HFFc6 (cell line): ENCODE results near the gene NUDT9. TPM values are rescaled to one million over a fixed set of nuclear protein-coding genes. Genes with fewer than 3 reads are reported as not detected.
"Not testable (repeated sequence)": the region's sequence is repeated elsewhere in the genome, so short reads cannot be mapped to it uniquely, and the experiment has no call there.

Source experiments
- DNase-seq: peaks from one replicate; pipeline ENCODE4 v3.0.0-alpha.2; 2018
- H3K27ac Mint-ChIP-seq: 2 replicates; pipeline ENCODE4 v1.8.0; 2020; ENCODE audit warnings: mild to moderate bottlenecking, mixed read lengths
- H3K27me3 Mint-ChIP-seq: 2 replicates; pipeline ENCODE4 v1.8.0; 2021; ENCODE audit warnings: mild to moderate bottlenecking, moderate library complexity, mixed read lengths; ENCODE audit not compliant: insufficient read depth
- H3K36me3 Mint-ChIP-seq: 2 replicates; pipeline ENCODE4 v1.8.0; 2021; ENCODE audit warnings: low read depth, mixed read lengths
- H3K4me1 Mint-ChIP-seq: 2 replicates; pipeline ENCODE4 v1.8.0; 2020; ENCODE audit warnings: low read depth, mixed read lengths
- H3K4me3 Mint-ChIP-seq: 2 replicates; pipeline ENCODE4 v1.8.0; 2020; ENCODE audit warnings: mild to moderate bottlenecking, moderate library complexity, mixed read lengths
- H3K9me3 Mint-ChIP-seq: 2 replicates; pipeline ENCODE4 v1.8.0; 2020; ENCODE audit warnings: mild to moderate bottlenecking, mixed read lengths
- total RNA-seq, 6 experiments: library from RNA; stranded (reverse); fragmentation: NEBNext Ultra II Directional; extraction: Animal tissue kit (Norgen Biotek cat#: 25700); gene quantifications; 2 replicates in 1 of 6; 3 replicates in 5 of 6; pipeline ENCODE4 v1.2.3, GENCODE V29; 2021
- TF ChIP-seq, protein P1 (sequence below): fragments of 200-600 bp; sonication (generic); IDR thresholded peaks from 2 replicates; pipeline ENCODE4 v1.5.0; 2021; ENCODE audit warnings: antibody characterized with exemption, mild to moderate bottlenecking

NUDT9 gene
- total RNA-seq, 6 experiments from 2014 or later: 21.3 to 28.0 (median 23.4) TPM

DNA sequence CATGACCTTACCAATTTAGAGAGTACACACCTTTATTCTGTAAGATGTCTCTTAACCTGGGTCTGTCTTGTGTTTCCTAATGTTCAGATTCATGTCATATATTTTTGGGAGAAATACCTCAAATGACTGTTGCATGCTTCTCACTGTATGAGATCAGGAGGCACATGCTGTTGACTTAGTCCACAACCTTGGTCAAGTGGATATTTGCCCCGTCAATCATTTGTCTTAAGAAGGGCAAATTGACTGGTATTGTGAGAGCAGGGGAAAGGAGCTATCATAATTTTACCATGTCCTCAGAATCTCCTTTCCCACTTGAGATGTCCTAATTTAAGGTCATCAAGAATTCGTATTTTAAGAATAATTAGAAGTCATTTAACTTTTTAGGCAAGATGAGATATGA, 11.0 kb downstream of the NUDT9 start:
- Mint-ChIP-seq H3K27ac (no peak overlapping the region), H3K36me3 (peaks cover 9% of the 10 kb centered on the region)

GRCh38 chr4:87442889-87443288, 20.5 kb downstream of the NUDT9 start:
- Mint-ChIP-seq H3K36me3 (peaks cover 11% of the 10 kb centered on the region), H3K4me1 (no peaks in the 10 kb centered on the region), H3K9me3 (no peaks in the 10 kb centered on the region), H3K27me3 (no peaks in the 10 kb centered on the region), H3K27ac (no peak overlapping the region), H3K4me3 (no peak overlapping the region)
- TF ChIP-seq, protein P1, sequence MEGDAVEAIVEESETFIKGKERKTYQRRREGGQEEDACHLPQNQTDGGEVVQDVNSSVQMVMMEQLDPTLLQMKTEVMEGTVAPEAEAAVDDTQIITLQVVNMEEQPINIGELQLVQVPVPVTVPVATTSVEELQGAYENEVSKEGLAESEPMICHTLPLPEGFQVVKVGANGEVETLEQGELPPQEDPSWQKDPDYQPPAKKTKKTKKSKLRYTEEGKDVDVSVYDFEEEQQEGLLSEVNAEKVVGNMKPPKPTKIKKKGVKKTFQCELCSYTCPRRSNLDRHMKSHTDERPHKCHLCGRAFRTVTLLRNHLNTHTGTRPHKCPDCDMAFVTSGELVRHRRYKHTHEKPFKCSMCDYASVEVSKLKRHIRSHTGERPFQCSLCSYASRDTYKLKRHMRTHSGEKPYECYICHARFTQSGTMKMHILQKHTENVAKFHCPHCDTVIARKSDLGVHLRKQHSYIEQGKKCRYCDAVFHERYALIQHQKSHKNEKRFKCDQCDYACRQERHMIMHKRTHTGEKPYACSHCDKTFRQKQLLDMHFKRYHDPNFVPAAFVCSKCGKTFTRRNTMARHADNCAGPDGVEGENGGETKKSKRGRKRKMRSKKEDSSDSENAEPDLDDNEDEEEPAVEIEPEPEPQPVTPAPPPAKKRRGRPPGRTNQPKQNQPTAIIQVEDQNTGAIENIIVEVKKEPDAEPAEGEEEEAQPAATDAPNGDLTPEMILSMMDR: no peak
- DNase-seq: no peak

More for the DNA sequence above, 11.0 kb downstream of the NUDT9 start:
- no peak overlapping the region for H3K4me3 Mint-ChIP-seq
- H3K4me1 Mint-ChIP-seq: peaks cover 22% of the 10 kb centered on the region
- H3K9me3 Mint-ChIP-seq: no peaks in the 10 kb centered on the region
- H3K27me3 Mint-ChIP-seq: no peaks in the 10 kb centered on the region
- TF ChIP-seq, protein P1: no peak
- DNase-seq: no peak

- no peak for DNase-seq
- Mint-ChIP-seq H3K36me3 (peaks cover 5% of the 10 kb centered on the region; the same call in 1 of the 2 replicates), H3K27ac (no peak overlapping the region), H3K27me3 (no peaks in the 10 kb centered on the region), H3K4me1 (no peaks in the 10 kb centered on the region), H3K4me3 (no peak overlapping the region), H3K9me3 (no peaks in the 10 kb centered on the region)
- TF ChIP-seq, protein P1: no peak
Measured at GRCh38 chr4:87444741-87445140, 22.4 kb downstream of the NUDT9 start.

- no peaks in the 10 kb centered on the region for H3K27me3 Mint-ChIP-seq
- no peaks in the 10 kb centered on the region for H3K4me1 Mint-ChIP-seq
- peaks cover 5% of the 10 kb centered on the region; the same call in 1 of the 2 replicates for H3K36me3 Mint-ChIP-seq
- no peak for DNase-seq
- TF ChIP-seq, protein P1: no peak
- no peak overlapping the region for H3K4me3 Mint-ChIP-seq
- H3K9me3 Mint-ChIP-seq: no peaks in the 10 kb centered on the region
- no peak overlapping the region for H3K27ac Mint-ChIP-seq
Measured at GRCh38 chr4:87445964-87446363, 23.6 kb downstream of the NUDT9 start.

- not testable (repeated sequence) for H3K36me3 Mint-ChIP-seq, H3K27ac Mint-ChIP-seq, H3K4me3 Mint-ChIP-seq
Measured at GRCh38 chr4:87446375-87446774, 24.0 kb downstream of the NUDT9 start.

GRCh38 chr4:87451537-87451936, 29.2 kb downstream of the NUDT9 start:
- Mint-ChIP-seq H3K4me1 (no peaks in the 10 kb centered on the region), H3K36me3 (no peaks in the 10 kb centered on the region), H3K4me3 (no peak overlapping the region), H3K27ac (no peak overlapping the region), H3K9me3 (no peaks in the 10 kb centered on the region), H3K27me3 (no peaks in the 10 kb centered on the region)
- no peak for DNase-seq
- TF ChIP-seq, protein P1: peak; percentile 62

More at GRCh38 chr4:87446375-87446774, 24.0 kb downstream of the NUDT9 start:
- DNase-seq, H3K9me3 Mint-ChIP-seq, H3K4me1 Mint-ChIP-seq, H3K27me3 Mint-ChIP-seq: not testable (repeated sequence)
